K562 (cell line): ENCODE data around the gene FBXO48. TPM values are rescaled to one million over a fixed set of nuclear protein-coding genes. Genes with fewer than 3 reads are reported as not detected.
A peak's percentile ranks its signal among the peaks of the same experiment; 100 is the strongest.

ENCODE experiments used
- ARHGAP35 ChIP-seq: fragments of 450-650 bp; IDR thresholded peaks from 2 replicates; pipeline ENCODE4 v1.6.1; 2018; ENCODE audit not compliant: partially characterized antibody
- ATF3 ChIP-seq, 2 experiments: fragments of 450-650 bp in 1 of 2; sonication (generic) in 1 of 2; formaldehyde crosslinking in 1 of 2; IDR thresholded peaks in 1 of 2; conservative IDR thresholded peaks in 1 of 2; 2 replicates each; pipeline versions ENCODE4 v1.6.1 to v1.8.1; 2016 to 2023; ENCODE audit warnings: mild to moderate bottlenecking in 2 of 2, moderate library complexity in 2 of 2, inconsistent platforms in 1 of 2, missing genetic modification reagents in 1 of 2
- CLOCK ChIP-seq: fragments of 250-450 bp; sonication (Bioruptor Pico); IDR thresholded peaks from 2 replicates; pipeline ENCODE4 v1.4.0; 2020; ENCODE audit warnings: mild to moderate bottlenecking, moderate library complexity, borderline replicate concordance
- CUX1 ChIP-seq: fragments of 200-800 bp; sonication (Bioruptor generic); IDR thresholded peaks from 2 replicates; pipeline ENCODE4 v1.6.1; 2016; ENCODE audit warnings: missing genetic modification characterization, missing compliant biosample characterization
- HDAC2 ChIP-seq: fragments of 450-650 bp; IDR thresholded peaks from 2 replicates; pipeline ENCODE4 v1.6.1; 2016; ENCODE audit warnings: mild to moderate bottlenecking
- MLX ChIP-seq, 2 experiments: fragments of 450-650 bp in 1 of 2; sonication (generic) in 1 of 2; formaldehyde crosslinking; conservative IDR thresholded peaks; 2 replicates each; pipeline versions ENCODE4 v1.4.0 to v1.8.1; 2020 to 2022; ENCODE audit warnings: mild to moderate bottlenecking in 1 of 2, missing genetic modification reagents in 1 of 2
- NFYB ChIP-seq: IDR thresholded peaks from 2 replicates; pipeline ENCODE4 v1.6.1; 2011; ENCODE audit warnings: mild to moderate bottlenecking, moderate library complexity; ENCODE audit not compliant: insufficient read length; ENCODE audit errors: extremely low read depth
- PYGO2 ChIP-seq: fragments of 450-650 bp; IDR thresholded peaks from 2 replicates; pipeline ENCODE4 v1.6.1; 2016; ENCODE audit warnings: mild to moderate bottlenecking, missing genetic modification characterization, moderate library complexity, missing compliant biosample characterization
- RBM25 ChIP-seq: fragments of 200-400 bp; formaldehyde crosslinking; IDR thresholded peaks from 2 replicates; pipeline ENCODE4 v1.6.1; 2018; ENCODE audit warnings: low read length, low read depth, moderate library complexity; ENCODE audit not compliant: severe bottlenecking
- U2AF2 ChIP-seq: fragments of 200-400 bp; formaldehyde crosslinking; optimal IDR thresholded peaks from 2 replicates; pipeline ENCODE3; 2017; ENCODE audit warnings: low read depth, mild to moderate bottlenecking, low read length
- YY1 ChIP-seq, 3 experiments: IDR thresholded peaks; 2 replicates each; pipeline ENCODE4 v1.6.1; 2011; ENCODE audit warnings: low read length in 2 of 3, mild to moderate bottlenecking in 2 of 3, moderate library complexity in 2 of 3, borderline replicate concordance in 1 of 3, control low read depth in 1 of 3, low read depth in 1 of 3; ENCODE audit not compliant: insufficient read depth in 3 of 3, insufficient replicate concordance in 2 of 3, control insufficient read depth in 1 of 3, insufficient read length in 1 of 3; ENCODE audit errors: extremely low read depth in 1 of 3
- ZNF12 ChIP-seq: sonication (generic); formaldehyde crosslinking; IDR thresholded peaks from 2 replicates; pipeline ENCODE4 v1.4.0; 2020; ENCODE audit warnings: mild to moderate bottlenecking, missing genetic modification reagents
- ZNF274 ChIP-seq: IDR thresholded peaks from 2 replicates; pipeline ENCODE4 v1.6.1; 2011; ENCODE audit warnings: low read depth, mild to moderate bottlenecking, low read length, moderate library complexity, borderline replicate concordance
- ZNF655 ChIP-seq: fragments of 250-450 bp; sonication (Bioruptor Pico); IDR thresholded peaks from 2 replicates; pipeline ENCODE4 v1.5.0; 2021
- polyA plus RNA-seq, 8 experiments: library from polyadenylated mRNA; depleted of rRNA in 4 of 8; stranded (reverse) in 5 of 8; unstranded in 3 of 8; fragments of >200 nt; fragmentation: Nextera tagmentation in 2 of 8; fragmentation: Illumina TruSeq in 1 of 8; extraction: Ambion mirVana in 2 of 8; extraction: Trizol in 1 of 8; gene quantifications; 2 replicates each; pipeline versions ENCODE4 v1.2.1 to v1.2.3, GENCODE V29; 2011 to 2014; ENCODE audit warnings: inconsistent platforms in 1 of 8, missing spikeins in 1 of 8
- total RNA-seq, 7 experiments: library from RNA; depleted of rRNA in 6 of 7; stranded (reverse); fragments of >200 nt in 6 of 7; fragmentation: Illumina TruSeq in 2 of 7; extraction: Trizol in 2 of 7; gene quantifications; 2 replicates each; pipeline versions ENCODE4 v1.2.1 to v1.2.3, GENCODE V29; 2011 to 2021; ENCODE audit warnings: low replicate concordance in 1 of 7

FBXO48 gene
- total and polyA plus RNA-seq, 9 of the 15 experiments (the other 6 are each of a cell fraction or from before 2014, with no cell fraction given): 0.36 to 1.8 (median 0.73) TPM

GRCh38 chr2:68420254-68420910 lies 46.7 kb downstream of the FBXO48 start (continued):
- TF ChIP-seq CUX1 (CRISPR knock-in tag): no peak
- peak; percentile 90; the same call in 1 of the 2 replicates for TF ChIP-seq ZNF12 (CRISPR knock-in tag)
- no peak for TF ChIP-seq YY1 (IDR thresholded peaks at IDR 0.05; ENCODE audit: borderline replicate concordance in 1 of 3, control insufficient read depth in 1 of 3, extremely low read depth in 1 of 3, insufficient read depth in 3 of 3, insufficient read length in 1 of 3, insufficient replicate concordance in 2 of 3, low read depth in 1 of 3, low read length in 2 of 3)
- no peak for TF ChIP-seq ZNF274
- TF ChIP-seq RBM25: no peak
- TF ChIP-seq CLOCK (CRISPR knock-in tag): no peak
- no peak for TF ChIP-seq NFYB
- TF ChIP-seq HDAC2: peak; percentile 75; the same call in 1 of the 2 replicates
- TF ChIP-seq PYGO2: no peak
- no peak for TF ChIP-seq MLX (CRISPR knock-in tag; conservative IDR thresholded peaks at IDR 0.05)
- TF ChIP-seq ZNF655 (CRISPR knock-in tag): no peak
- TF ChIP-seq U2AF2: no peak
- TF ChIP-seq ARHGAP35: no peak
- TF ChIP-seq ATF3 (IDR thresholded peaks at IDR 0.05): peak; percentile 99
- no peak for TF ChIP-seq ATF3 (CRISPR knock-in tag; conservative IDR thresholded peaks at IDR 0.05)
